ENCODE data around the gene RASGRP1. TPM values are rescaled to one million over a fixed set of nuclear protein-coding genes. Genes with fewer than 3 reads are reported as not detected.

The RASGRP1 gene
- polyA plus RNA-seq, 1 donor (not counting 4 experiments of a cell fraction or from before 2014, with no cell fraction given), result 0.28 TPM

- TF ChIP-seq CTCF (optimal IDR thresholded peaks at IDR 0.05 in 1 of 3, IDR thresholded peaks at IDR 0.05 in 1 of 3, conservative IDR thresholded peaks at IDR 0.05 in 1 of 3; ENCODE audit: extremely low read depth in 1 of 3, insufficient read depth in 2 of 3, low read length in 3 of 3), result no peak
- no peak for TF ChIP-seq EZH2 (IDR thresholded peaks at IDR 0.05; ENCODE audit: low read length)
- Histone ChIP-seq H3K4me3 (ENCODE audit: control insufficient read depth in 2 of 3, extremely low read depth in 1 of 3, insufficient read depth in 2 of 3, low read depth in 1 of 3, low read length in 3 of 3) (no peak overlapping the region), H4K20me1 (ENCODE audit: control insufficient read depth, extremely low read depth, insufficient read depth, low read length) (no peaks in the 10 kb centered on the region), H3K9me1 (ENCODE audit: control insufficient read depth, extremely low read depth, insufficient read depth, low read length) (no peaks in the 10 kb centered on the region), H3K79me2 (ENCODE audit: control insufficient read depth, insufficient read depth, low read length) (no peaks in the 10 kb centered on the region), H2AFZ (ENCODE audit: control insufficient read depth, low read length) (no peak overlapping the region), H3K36me3 (ENCODE audit: control insufficient read depth in 2 of 2, extremely low read depth in 1 of 2, insufficient read depth in 2 of 2, low read length in 2 of 2) (no peaks in the 10 kb centered on the region), H3K4me2 (ENCODE audit: control insufficient read depth, extremely low read depth, insufficient read depth, low read depth, low read length) (no peak overlapping the region), H3K27ac (ENCODE audit: control insufficient read depth, insufficient read depth, low read length) (no peak overlapping the region), H3K4me1 (ENCODE audit: control insufficient read depth, extremely low read depth, insufficient read depth, low read length) (no peaks in the 10 kb centered on the region), H3K9ac (ENCODE audit: control insufficient read depth, extremely low read depth, insufficient read depth, low read length) (no peak overlapping the region), H3K9me3 (ENCODE audit: control insufficient read depth, low read depth, low read length) (no peaks in the 10 kb centered on the region), H3K27me3 (ENCODE audit: control insufficient read depth, extremely low read depth, insufficient read depth, low read length) (peaks cover 5% of the 10 kb centered on the region)
- dilution Hi-C loops (cut with MboI; ENCODE audit: extremely low pct_ligation_motif_present, low sequenced_read_pairs), result no loop called here
- DNase-seq (ENCODE audit: low read depth, low spot score) (no peak), FAIRE-seq (no peak)
These were observed 14.0 kb upstream of the RASGRP1 start for GRCh38 chr15:38578626-38579025.

GRCh38 chr15:38577424-38577987, 12.9 kb upstream of the RASGRP1 start:
- FAIRE-seq (no peak), DNase-seq (ENCODE audit: low read depth, low spot score) (no peak)
- TF ChIP-seq CTCF (optimal IDR thresholded peaks at IDR 0.05 in 1 of 3, IDR thresholded peaks at IDR 0.05 in 1 of 3, conservative IDR thresholded peaks at IDR 0.05 in 1 of 3; ENCODE audit: extremely low read depth in 1 of 3, insufficient read depth in 2 of 3, low read length in 3 of 3) (no peak), EZH2 (IDR thresholded peaks at IDR 0.05; ENCODE audit: low read length) (no peak)
- H3K27ac ChIP-seq (ENCODE audit: control insufficient read depth, insufficient read depth, low read length), result no peak overlapping the region
- no peak overlapping the region for H3K4me2 ChIP-seq (ENCODE audit: control insufficient read depth, extremely low read depth, insufficient read depth, low read depth, low read length)
- H3K27me3 ChIP-seq (ENCODE audit: control insufficient read depth, extremely low read depth, insufficient read depth, low read length), result peaks cover 5% of the 10 kb centered on the region
- H3K4me1 ChIP-seq (ENCODE audit: control insufficient read depth, extremely low read depth, insufficient read depth, low read length), result no peaks in the 10 kb centered on the region
- H3K36me3 ChIP-seq (ENCODE audit: control insufficient read depth in 2 of 2, extremely low read depth in 1 of 2, insufficient read depth in 2 of 2, low read length in 2 of 2), result no peaks in the 10 kb centered on the region
- no peaks in the 10 kb centered on the region for H3K79me2 ChIP-seq (ENCODE audit: control insufficient read depth, insufficient read depth, low read length)
- no peak overlapping the region for H3K9ac ChIP-seq (ENCODE audit: control insufficient read depth, extremely low read depth, insufficient read depth, low read length)
- no peak overlapping the region for H2AFZ ChIP-seq (ENCODE audit: control insufficient read depth, low read length)
- no peak overlapping the region for H3K4me3 ChIP-seq (ENCODE audit: control insufficient read depth in 2 of 3, extremely low read depth in 1 of 3, insufficient read depth in 2 of 3, low read depth in 1 of 3, low read length in 3 of 3)
- no peaks in the 10 kb centered on the region for H4K20me1 ChIP-seq (ENCODE audit: control insufficient read depth, extremely low read depth, insufficient read depth, low read length)
- H3K9me3 ChIP-seq (ENCODE audit: control insufficient read depth, low read depth, low read length), result no peaks in the 10 kb centered on the region
- no peaks in the 10 kb centered on the region for H3K9me1 ChIP-seq (ENCODE audit: control insufficient read depth, extremely low read depth, insufficient read depth, low read length)
- dilution Hi-C loops (cut with MboI; ENCODE audit: extremely low pct_ligation_motif_present, low sequenced_read_pairs), result no loop called here

Data from keratinocyte (primary cell).